ENCODE data around the gene VGLL3. TPM values are rescaled to one million over a fixed set of nuclear protein-coding genes. Genes with fewer than 3 reads are reported as not detected.

The VGLL3 gene
- total and polyA plus RNA-seq, 2 experiments from 2014 or later, result 1.4 to 7.3 TPM

- TF ChIP-seq JUNB (IDR thresholded peaks at IDR 0.05; ENCODE audit: unreplicated experiment), result no peak
- TF ChIP-seq STAT1 (IDR thresholded peaks at IDR 0.05; ENCODE audit: unreplicated experiment), result no peak
- H3K4me3 Mint-ChIP-seq, result no peak overlapping the region
- no peaks in the 10 kb centered on the region for H3K27me3 ChIP-seq (ENCODE audit: insufficient read depth)
- no peaks in the 10 kb centered on the region for H3K4me1 Mint-ChIP-seq
- no peak for DNase-seq (ENCODE audit: low spot score)
- no peaks in the 10 kb centered on the region for H3K27me3 Mint-ChIP-seq (ENCODE audit: insufficient read depth, low read depth, poor library complexity)
- H3K79me2 ChIP-seq (replicated peaks; ENCODE audit: insufficient read depth), result no peaks in the 10 kb centered on the region
- H3K9me2 ChIP-seq (ENCODE audit: insufficient read depth), result no peaks in the 10 kb centered on the region
- no peak overlapping the region for H3K4me2 ChIP-seq
- no peak overlapping the region for H2AFZ ChIP-seq
- H3K4me1 ChIP-seq (ENCODE audit: insufficient read depth), result no peaks in the 10 kb centered on the region
- H3K36me3 Mint-ChIP-seq (ENCODE audit: low read depth), result no peaks in the 10 kb centered on the region; the same call in 2 of the 3 replicates
- no peaks in the 10 kb centered on the region for H3K36me3 ChIP-seq (ENCODE audit: insufficient read depth)
- no peak overlapping the region for H3K27ac ChIP-seq (ENCODE audit: low read depth)
- H3K27ac Mint-ChIP-seq, result no peak overlapping the region
- no peaks in the 10 kb centered on the region for H3K9me3 Mint-ChIP-seq
- H3F3A ChIP-seq (replicated peaks; ENCODE audit: low read depth), result no peaks in the 10 kb centered on the region
- ATAC-seq, result no peak
- no peak overlapping the region for H3K4me3 ChIP-seq
- H4K20me1 ChIP-seq (replicated peaks; ENCODE audit: insufficient read depth), result no peaks in the 10 kb centered on the region
Measured at GRCh38 chr3:86937306-86937791, 53.6 kb downstream of the VGLL3 start.

DNA sequence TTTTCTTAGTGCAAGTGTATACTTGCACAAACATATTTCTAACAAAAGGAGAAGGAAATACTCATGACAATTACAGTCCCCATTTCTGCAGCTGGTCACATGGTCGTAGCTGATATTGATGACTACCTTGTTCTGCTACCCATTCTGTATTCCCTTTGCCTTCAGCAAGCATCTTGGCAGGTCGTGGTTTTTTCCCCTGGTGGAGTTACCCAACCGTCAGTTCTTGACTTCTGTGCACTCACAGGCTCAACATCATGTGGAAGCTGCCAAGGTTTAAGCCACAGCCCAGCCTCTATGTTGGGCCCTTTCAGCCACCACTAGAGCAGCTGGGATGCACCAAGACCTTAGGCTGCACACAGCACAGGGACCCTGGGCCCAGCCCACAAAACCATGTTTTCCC, 56.1 kb downstream of the VGLL3 start:
- no peak overlapping the region for H3K4me2 ChIP-seq
- no peaks in the 10 kb centered on the region for H3F3A ChIP-seq (replicated peaks; ENCODE audit: low read depth)
- H3K9me3 Mint-ChIP-seq, result no peaks in the 10 kb centered on the region
- no peaks in the 10 kb centered on the region for H3K4me1 Mint-ChIP-seq
- H3K4me3 Mint-ChIP-seq, result no peak overlapping the region
- H3K4me1 ChIP-seq (ENCODE audit: insufficient read depth), result no peaks in the 10 kb centered on the region
- no peaks in the 10 kb centered on the region for H4K20me1 ChIP-seq (replicated peaks; ENCODE audit: insufficient read depth)
- no peaks in the 10 kb centered on the region for H3K9me2 ChIP-seq (ENCODE audit: insufficient read depth)
- H3K27me3 Mint-ChIP-seq (ENCODE audit: insufficient read depth, low read depth, poor library complexity), result no peaks in the 10 kb centered on the region
- H2AFZ ChIP-seq, result no peak overlapping the region
- ATAC-seq, result no peak
- H3K27me3 ChIP-seq (ENCODE audit: insufficient read depth), result no peaks in the 10 kb centered on the region
- no peak overlapping the region for H3K4me3 ChIP-seq
- no peaks in the 10 kb centered on the region for H3K36me3 ChIP-seq (ENCODE audit: insufficient read depth)
- DNase-seq (ENCODE audit: low spot score), result no peak
- no peaks in the 10 kb centered on the region for H3K79me2 ChIP-seq (replicated peaks; ENCODE audit: insufficient read depth)
- no peak overlapping the region for H3K27ac Mint-ChIP-seq
- no peak overlapping the region for H3K27ac ChIP-seq (ENCODE audit: low read depth)
- H3K36me3 Mint-ChIP-seq (ENCODE audit: low read depth), result no peaks in the 10 kb centered on the region; the same call in 2 of the 3 replicates
- no peak for TF ChIP-seq EZH2 (IDR thresholded peaks at IDR 0.05; ENCODE audit: low read depth, unreplicated experiment)
- TF ChIP-seq ZNF114 (CRISPR knock-in tag; IDR thresholded peaks at IDR 0.05), result no peak
- TF ChIP-seq POLR2AphosphoS5 (IDR thresholded peaks at IDR 0.05; ENCODE audit: low read depth), result no peak
- TF ChIP-seq EZH2phosphoT487 (IDR thresholded peaks at IDR 0.05; ENCODE audit: unreplicated experiment), result no peak
- no peak for TF ChIP-seq JUNB (IDR thresholded peaks at IDR 0.05; ENCODE audit: unreplicated experiment)
- TF ChIP-seq ETS1 (IDR thresholded peaks at IDR 0.05), result no peak

DNA sequence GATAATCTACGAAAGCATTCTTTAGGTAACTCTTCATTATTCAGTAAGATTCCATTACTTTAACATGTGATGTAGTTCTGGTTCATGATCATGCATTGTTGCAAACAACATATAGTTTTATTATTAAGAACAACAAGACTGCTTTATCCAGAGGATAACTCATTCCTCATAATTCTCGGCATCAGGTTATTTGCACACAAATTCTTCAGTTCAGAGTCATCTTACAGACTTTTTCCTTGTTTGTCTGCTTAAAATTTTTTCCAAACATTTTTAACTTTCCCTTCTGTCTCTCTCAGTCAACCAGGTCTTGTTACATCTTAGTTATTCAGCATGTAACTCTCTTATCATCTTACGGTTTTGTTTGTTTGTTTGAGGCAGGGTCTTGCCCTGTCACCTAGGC, 60.1 kb downstream of the VGLL3 start:
- Mint-ChIP-seq H3K27me3 (ENCODE audit: insufficient read depth, low read depth, poor library complexity) (no peaks in the 10 kb centered on the region), H3K9me3 (no peaks in the 10 kb centered on the region), H3K4me1 (no peaks in the 10 kb centered on the region), H3K27ac (no peak overlapping the region), H3K4me3 (no peak overlapping the region), H3K36me3 (ENCODE audit: low read depth) (no peaks in the 10 kb centered on the region; the same call in 2 of the 3 replicates)
- peaks cover 9% of the 10 kb centered on the region; the same call in 1 of the 2 replicates for H3K9me2 ChIP-seq (ENCODE audit: insufficient read depth)
- no peak overlapping the region for H3K4me2 ChIP-seq
- DNase-seq (ENCODE audit: low spot score), result no peak
- no peak overlapping the region for H3K4me3 ChIP-seq
- no peaks in the 10 kb centered on the region for H4K20me1 ChIP-seq (replicated peaks; ENCODE audit: insufficient read depth)
- no peak overlapping the region for H2AFZ ChIP-seq
- peaks cover 1% of the 10 kb centered on the region for H3K4me1 ChIP-seq (ENCODE audit: insufficient read depth)
- no peaks in the 10 kb centered on the region for H3K79me2 ChIP-seq (replicated peaks; ENCODE audit: insufficient read depth)
- no peaks in the 10 kb centered on the region for H3F3A ChIP-seq (replicated peaks; ENCODE audit: low read depth)
- no peak for ATAC-seq
- no peaks in the 10 kb centered on the region for H3K36me3 ChIP-seq (ENCODE audit: insufficient read depth)
- H3K27ac ChIP-seq (ENCODE audit: low read depth), result no peak overlapping the region
- H3K27me3 ChIP-seq (ENCODE audit: insufficient read depth), result no peaks in the 10 kb centered on the region
- TF ChIP-seq ZNF331 (CRISPR knock-in tag; IDR thresholded peaks at IDR 0.05; ENCODE audit: low read depth) (no peak), ZNF114 (CRISPR knock-in tag; IDR thresholded peaks at IDR 0.05) (no peak), ETS1 (IDR thresholded peaks at IDR 0.05) (no peak), EZH2 (IDR thresholded peaks at IDR 0.05; ENCODE audit: low read depth, unreplicated experiment) (no peak), JUNB (IDR thresholded peaks at IDR 0.05; ENCODE audit: unreplicated experiment) (no peak), NANOG (IDR thresholded peaks at IDR 0.05; ENCODE audit: borderline replicate concordance) (no peak)

All from GM23338 (cell line).